Activated T-helper 1 cell treated with anti-CD3 and anti-CD28 coated beads, Interleukin-2, amount 50 U/mL, for 16 hours (primary cell): ENCODE data around the gene ADGRG2.
"Not testable (repeated sequence)": the region's sequence is repeated elsewhere in the genome, so short reads cannot be mapped to it uniquely, and the experiment has no call there.

ENCODE experiments used
- DNase-seq, 2 donors: peaks; one replicate each; pipeline ENCODE4 v3.0.0-alpha.2; 2020; ENCODE audit warnings: low read depth in 1 of 2, low spot score in 1 of 2

Gene ADGRG2

DNA sequence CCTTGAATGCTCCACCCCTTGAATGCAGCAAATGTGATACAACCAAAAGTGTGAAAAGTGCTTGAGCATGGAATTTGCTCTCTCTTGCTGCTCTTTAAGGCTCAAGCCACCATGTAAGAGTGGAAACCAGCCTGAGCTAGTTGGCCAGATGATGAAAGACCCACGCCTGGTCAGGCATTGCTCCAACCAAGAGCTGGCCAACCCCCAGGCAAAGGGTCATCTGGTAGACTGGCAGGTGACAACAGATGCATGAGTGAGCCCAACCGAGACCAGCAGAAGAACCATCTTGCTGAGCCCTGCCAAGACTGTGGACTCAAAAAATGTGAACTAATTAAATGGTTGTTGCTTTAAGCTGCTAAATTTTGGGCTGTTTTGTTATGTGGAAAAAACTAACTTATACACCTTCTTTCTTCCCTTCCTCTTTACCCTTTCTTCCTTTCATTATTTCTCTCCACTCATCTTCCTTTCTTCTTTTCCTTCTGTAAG lies 32.7 kb downstream of the ADGRG2 start:
- no peak for DNase-seq

GRCh38 chrX:19086102-19086772 lies 36.0 kb downstream of the ADGRG2 start:
- DNase-seq, result no peak

GRCh38 chrX:19085666-19086065 lies 36.6 kb downstream of the ADGRG2 start:
- no peak for DNase-seq

DNA sequence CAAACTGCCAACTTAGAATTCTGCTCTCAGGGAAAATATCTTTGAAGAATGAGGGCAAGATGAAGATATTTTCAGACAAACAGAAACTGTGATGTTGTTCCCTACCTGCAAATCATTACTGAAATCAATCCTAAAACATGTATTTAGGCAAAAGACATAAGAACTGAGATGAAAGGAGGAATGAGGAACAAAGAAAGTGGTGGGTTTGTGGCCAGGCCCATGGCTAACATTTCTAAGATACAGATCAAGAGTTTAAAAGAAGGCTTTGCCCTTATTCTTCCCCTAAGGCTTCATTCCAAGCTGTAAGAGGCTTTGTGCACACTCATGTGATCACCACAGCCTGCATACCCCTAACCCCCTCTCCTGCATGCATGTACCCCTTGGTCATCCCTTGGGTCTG lies 46.5 kb downstream of the ADGRG2 start:
- DNase-seq, result no peak

DNA sequence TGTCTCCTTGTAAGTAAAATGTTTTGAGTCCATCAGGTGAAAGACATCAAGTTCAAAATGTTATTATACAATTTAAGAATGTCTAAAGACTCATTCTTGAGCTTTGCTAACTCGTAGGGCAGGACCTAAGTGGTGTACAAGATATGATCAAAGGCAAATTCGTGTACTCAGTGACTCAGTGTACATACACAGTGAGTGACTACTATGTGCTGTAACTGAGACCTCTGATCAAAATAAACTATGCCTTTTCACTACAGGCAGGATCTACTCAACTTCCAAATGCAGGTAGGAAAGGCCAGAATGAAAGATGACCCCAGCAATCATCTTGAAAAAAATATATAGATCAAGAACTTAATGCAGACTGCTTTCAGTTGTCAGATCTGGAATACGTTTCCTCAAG lies 49.9 kb downstream of the ADGRG2 start:
- no peak for DNase-seq

DNA sequence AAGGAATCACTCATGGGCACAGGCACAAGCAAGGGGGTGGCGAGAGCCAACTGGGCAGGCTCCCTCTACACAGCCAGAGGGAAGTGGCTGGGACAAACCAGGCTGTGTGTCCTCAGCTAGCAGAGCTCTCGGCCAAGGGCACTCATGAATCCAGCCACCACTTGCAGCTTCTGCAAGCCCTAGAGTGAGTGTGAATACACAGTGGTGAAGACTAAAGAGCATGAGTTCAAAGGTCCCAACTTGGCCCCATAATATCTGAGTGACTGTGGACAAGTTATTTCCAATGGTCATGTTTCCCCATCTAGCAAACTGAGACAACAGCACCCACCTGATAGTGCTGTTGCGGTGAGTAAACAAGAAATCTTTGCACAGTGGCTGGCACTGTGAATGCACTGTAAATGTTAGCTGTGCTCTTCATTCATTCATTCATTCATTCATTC lies 51.7 kb downstream of the ADGRG2 start:
- DNase-seq, result no peak

GRCh38 chrX:19066987-19067386 lies 55.3 kb downstream of the ADGRG2 start:
- not testable (repeated sequence) for DNase-seq

DNA sequence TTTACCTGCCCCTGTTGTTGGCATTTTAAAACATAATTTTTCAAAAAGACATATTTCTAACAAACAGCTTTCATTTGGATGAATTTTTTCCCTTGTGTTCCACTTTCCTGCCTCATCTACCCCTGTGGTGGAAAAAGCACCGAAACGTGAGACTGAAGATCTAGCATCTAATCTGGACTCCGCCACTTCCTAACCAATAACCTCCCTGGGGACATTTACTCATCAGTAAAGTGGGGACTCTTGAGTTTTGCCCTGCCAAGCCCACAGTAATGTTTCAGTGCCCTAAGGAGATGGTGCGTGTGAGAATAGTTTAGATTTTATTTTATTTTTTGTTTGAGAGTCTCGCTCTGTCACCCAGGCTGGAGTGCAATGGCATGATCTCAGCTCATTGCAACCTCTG lies 56.7 kb downstream of the ADGRG2 start:
- DNase-seq, result no peak

- no peak for DNase-seq
These were observed 58.1 kb downstream of the ADGRG2 start for GRCh38 chrX:19064175-19064574.

- no peak for DNase-seq
These were observed 59.2 kb downstream of the ADGRG2 start for GRCh38 chrX:19063030-19063429.

- no peak for DNase-seq
These were observed 63.2 kb downstream of the ADGRG2 start for GRCh38 chrX:19059067-19059466.

DNA sequence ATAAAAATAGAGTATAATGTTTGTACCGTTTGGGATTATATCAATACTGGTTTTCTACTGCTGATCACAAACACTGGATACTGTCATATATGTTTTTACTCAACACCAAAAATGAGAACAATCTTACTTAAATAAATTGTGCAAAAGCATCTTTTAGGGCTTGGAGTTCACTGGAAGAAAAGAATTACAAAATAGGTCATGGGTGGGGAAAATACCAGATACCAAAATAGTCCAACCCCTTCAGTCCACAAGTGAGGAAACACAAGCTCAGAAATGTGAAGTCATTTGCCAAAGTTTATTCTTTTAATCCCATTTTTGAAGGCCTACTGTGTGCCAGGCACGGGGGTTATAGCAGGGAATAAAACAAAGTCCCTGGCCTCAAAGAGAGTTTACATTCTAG lies 64.4 kb downstream of the ADGRG2 start:
- no peak for DNase-seq

DNA sequence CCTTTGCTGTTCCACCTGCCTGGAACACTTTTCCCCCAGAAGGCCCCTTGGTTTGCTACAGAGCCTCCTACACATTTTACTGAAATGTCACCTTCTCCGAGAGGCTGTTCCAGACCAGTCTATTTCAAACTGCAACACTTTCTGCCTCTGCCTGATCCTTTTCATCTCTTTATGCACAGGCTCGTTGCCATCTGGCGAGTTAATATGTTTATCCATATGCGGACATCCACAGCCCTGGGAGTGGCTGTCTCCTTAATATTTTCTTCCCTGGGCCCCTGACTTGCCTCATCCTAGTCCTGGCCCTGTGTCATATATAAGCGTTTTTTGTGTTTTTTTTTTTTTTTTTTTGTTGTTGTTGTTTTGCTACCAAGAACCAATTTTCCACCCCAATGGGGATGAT lies 73.2 kb downstream of the ADGRG2 start:
- DNase-seq, result no peak

GRCh38 chrX:19046343-19047215 lies 75.7 kb downstream of the ADGRG2 start:
- no peak for DNase-seq

GRCh38 chrX:19040373-19040772 lies 81.9 kb downstream of the ADGRG2 start:
- DNase-seq, result no peak

GRCh38 chrX:19034025-19034424 lies 88.2 kb downstream of the ADGRG2 start:
- no peak for DNase-seq

- no peak for DNase-seq
These were observed 91.5 kb downstream of the ADGRG2 start for GRCh38 chrX:19030805-19031204.

GRCh38 chrX:19028560-19028959 lies 93.7 kb downstream of the ADGRG2 start:
- DNase-seq, result no peak

- no peak for DNase-seq
These were observed 97.9 kb downstream of the ADGRG2 start for GRCh38 chrX:19024366-19024765.

DNA sequence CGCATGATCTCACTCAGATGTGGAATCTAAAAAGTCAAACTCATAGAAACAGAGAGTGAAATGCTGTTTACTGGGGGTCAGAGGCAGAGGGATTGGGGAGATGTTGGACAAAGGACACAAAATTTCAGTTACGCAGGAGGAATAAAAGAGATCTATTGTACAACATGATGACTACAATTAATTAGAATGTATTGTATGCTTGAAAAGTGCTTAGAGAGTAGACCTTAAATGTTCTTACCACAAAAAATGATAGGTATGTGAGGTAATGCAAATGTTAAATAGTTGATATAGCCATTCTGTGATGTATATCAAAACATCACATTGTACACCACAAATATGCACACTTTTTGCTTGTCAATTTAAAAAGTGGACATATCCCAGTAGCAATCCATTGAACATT lies 102.3 kb downstream of the ADGRG2 start:
- DNase-seq, result no peak

DNA sequence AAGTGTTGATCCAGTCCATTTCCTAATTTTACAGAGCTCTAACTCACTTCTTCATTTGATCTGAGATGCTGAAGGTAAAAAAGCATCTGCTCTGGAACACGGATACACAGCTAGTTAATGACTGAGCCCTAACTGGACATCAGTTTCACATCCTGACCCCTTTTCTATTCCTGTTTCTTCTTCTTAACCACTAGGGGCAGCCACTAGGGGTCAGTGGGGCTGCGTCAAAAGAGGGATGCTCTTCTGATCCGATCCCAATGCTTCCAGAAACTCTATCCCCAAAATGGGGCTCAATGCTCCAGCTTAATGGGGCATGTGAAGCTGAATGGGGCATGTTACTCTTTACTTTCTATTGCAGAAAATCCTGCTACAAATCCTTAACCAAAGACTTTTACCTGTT lies 105.0 kb downstream of the ADGRG2 start:
- DNase-seq, result no peak

GRCh38 chrX:19016614-19017013 lies 105.7 kb downstream of the ADGRG2 start:
- DNase-seq, result not testable (repeated sequence)
